Measurements from ENCODE around the gene NUDT21. TPM values are rescaled to one million over a fixed set of nuclear protein-coding genes. Genes with fewer than 3 reads are reported as not detected.
A peak's percentile ranks its signal among the peaks of the same experiment; 100 is the strongest.

Gene NUDT21
- polyA plus RNA-seq, 1 of the 3 experiments (the other 2 are of a cell fraction), result 42.2 TPM

GRCh38 chr16:56478281-56479049 lies 27.3 kb upstream of the NUDT21 start (continued):
- TF ChIP-seq PBX3 (IDR thresholded peaks at IDR 0.05), result no peak
- TF ChIP-seq ELF1 (IDR thresholded peaks at IDR 0.05), result no peak
- no peak for TF ChIP-seq MAX (IDR thresholded peaks at IDR 0.05; ENCODE audit: low read depth)
- no peak for TF ChIP-seq GABPA (IDR thresholded peaks at IDR 0.05; ENCODE audit: low read depth)
- no peak for TF ChIP-seq JUND (IDR thresholded peaks at IDR 0.05)
- no peak for TF ChIP-seq CHD2 (IDR thresholded peaks at IDR 0.05; ENCODE audit: low read length, partially characterized antibody)
- no peak for TF ChIP-seq YY1 (IDR thresholded peaks at IDR 0.05; ENCODE audit: low read depth)

- H3K4me2 ChIP-seq, result peak overlapping the region; percentile 29; the same call in 1 of the 2 replicates
- 94% methylated on average over 2 of the region's 2 CpGs for WGBS (ENCODE audit: low lambda C conversion rate)
- DNase-seq, result no peak
- peaks cover 0 to 17% of the 10 kb centered on the region in 2 experiments; a peak in 1 of 4 replicates for H3K4me1 ChIP-seq (ENCODE audit: control insufficient read depth in 1 of 2, insufficient read depth in 2 of 2, low read depth in 1 of 2, low read length in 1 of 2)
- no peaks in the 10 kb centered on the region for H4K20me1 ChIP-seq (ENCODE audit: insufficient read depth)
- H2AFZ ChIP-seq (ENCODE audit: low read depth), result no peak overlapping the region
- ChIA-PET CTCF (interaction anchor here (0.7 kb wide), 1 partner anchor 9 kb away, joined by 3 read pairs; no protein-coding TSS in a partner anchor), POLR2A (no interaction called here)
- H3K27me3 ChIP-seq (ENCODE audit: insufficient read depth), result no peaks in the 10 kb centered on the region
- H3K36me3 ChIP-seq (replicated peaks in 1 of 2; ENCODE audit: control insufficient read depth in 1 of 2, insufficient read depth in 2 of 2, low read length in 1 of 2), result peaks cover 61 to 70% of the 10 kb centered on the region in 2 experiments
- H3K4me3 ChIP-seq (ENCODE audit: low read depth in 2 of 2, low read length in 1 of 2), result no peak overlapping the region
- H3F3A ChIP-seq (replicated peaks; ENCODE audit: insufficient read depth), result peaks cover 32% of the 10 kb centered on the region
- H3K79me2 ChIP-seq (ENCODE audit: insufficient read depth), result 0 out of 2 replicates have a peak, but pooled peaks cover 9% of the 10 kb centered on the region
- peak overlapping the region; percentile 30; the same call in 1 of the 2 replicates for H3K9ac ChIP-seq
- peak overlapping the region; percentile 40 to 85; a peak in 3 of 4 replicates for H3K27ac ChIP-seq (ENCODE audit: low read depth in 2 of 2, low read length in 1 of 2)
- H3K9me3 ChIP-seq, result no peaks in the 10 kb centered on the region
- H3K9me2 ChIP-seq, result no peaks in the 10 kb centered on the region
- TF ChIP-seq JUND (IDR thresholded peaks at IDR 0.05) (peak; percentile 76), YY1 (IDR thresholded peaks at IDR 0.05; ENCODE audit: low read depth) (peak; percentile 53; the same call in 1 of the 2 replicates), SIN3A (IDR thresholded peaks at IDR 0.05; ENCODE audit: borderline replicate concordance, low read depth, low read length) (no peak), TCF12 (IDR thresholded peaks at IDR 0.05) (0 out of 2 replicates have a peak, but pooled peaks have one; percentile 15), RFX5 (IDR thresholded peaks at IDR 0.05; ENCODE audit: low read length) (no peak), MAX (IDR thresholded peaks at IDR 0.05; ENCODE audit: low read depth) (peak; percentile 33; the same call in 1 of the 2 replicates), FOSL2 (IDR thresholded peaks at IDR 0.05; ENCODE audit: borderline replicate concordance, low read depth) (peak; percentile 79; the same call in 1 of the 2 replicates)
These were observed 26.2 kb upstream of the NUDT21 start for GRCh38 chr16:56477096-56477878.
